ENCODE measurements around the gene ANTKMT. TPM values are rescaled to one million over a fixed set of nuclear protein-coding genes. Genes with fewer than 3 reads are reported as not detected.

ANTKMT gene
- total RNA-seq, 1 donor from 2014 or later = 111 TPM

GRCh38 chr16:717450-718245 lies 3.3 kb upstream of the ANTKMT start:
- no peak overlapping the region for H3K4me3 ChIP-seq (ENCODE audit: low read depth, low read length)
- no peak for TF ChIP-seq CTCF (conservative IDR thresholded peaks at IDR 0.05; ENCODE audit: low read depth, low read length)
- no peak for DNase-seq (ENCODE audit: low read depth)

GRCh38 chr16:718389-718788 lies 2.6 kb upstream of the ANTKMT start:
- no peak overlapping the region for H3K4me3 ChIP-seq (ENCODE audit: low read depth, low read length)
- TF ChIP-seq CTCF (conservative IDR thresholded peaks at IDR 0.05; ENCODE audit: low read depth, low read length) = no peak
- DNase-seq (ENCODE audit: low read depth) = no peak

GRCh38 chr16:718922-719321 lies 2.0 kb upstream of the ANTKMT start:
- no peak for TF ChIP-seq CTCF (conservative IDR thresholded peaks at IDR 0.05; ENCODE audit: low read depth, low read length)
- DNase-seq (ENCODE audit: low read depth) = no peak
- no peak overlapping the region for H3K4me3 ChIP-seq (ENCODE audit: low read depth, low read length)

- DNase-seq (ENCODE audit: low read depth) = no peak
- TF ChIP-seq CTCF (conservative IDR thresholded peaks at IDR 0.05; ENCODE audit: low read depth, low read length) = peak; percentile 40
- H3K4me3 ChIP-seq (ENCODE audit: low read depth, low read length) = peak overlapping the region; percentile 88
These were observed 1.0 kb upstream of the ANTKMT start for GRCh38 chr16:719815-720446.

GRCh38 chr16:720447-720989 lies 428 bp upstream of the ANTKMT start:
- H3K4me3 ChIP-seq (ENCODE audit: low read depth, low read length) = peak overlapping the region; percentile 88
- TF ChIP-seq CTCF (conservative IDR thresholded peaks at IDR 0.05; ENCODE audit: low read depth, low read length) = peak; percentile 22
- no peak for DNase-seq (ENCODE audit: low read depth)

- DNase-seq (ENCODE audit: low read depth) = no peak
- no peak for TF ChIP-seq CTCF (conservative IDR thresholded peaks at IDR 0.05; ENCODE audit: low read depth, low read length)
- H3K4me3 ChIP-seq (ENCODE audit: low read depth, low read length) = peak overlapping the region; percentile 88
These were observed 1.0 kb downstream of the ANTKMT start for GRCh38 chr16:721765-722540.

Data from epithelial cell of proximal tubule (primary cell).